ENCODE measurements around the gene SPATA6L. TPM values are rescaled to one million over a fixed set of nuclear protein-coding genes. Genes with fewer than 3 reads are reported as not detected.
"Not testable (repeated sequence)": the region's sequence is repeated elsewhere in the genome, so short reads cannot be mapped to it uniquely, and the experiment has no call there.

The SPATA6L gene
- total RNA-seq, 1 donor from 2014 or later: 7.3 TPM

DNA sequence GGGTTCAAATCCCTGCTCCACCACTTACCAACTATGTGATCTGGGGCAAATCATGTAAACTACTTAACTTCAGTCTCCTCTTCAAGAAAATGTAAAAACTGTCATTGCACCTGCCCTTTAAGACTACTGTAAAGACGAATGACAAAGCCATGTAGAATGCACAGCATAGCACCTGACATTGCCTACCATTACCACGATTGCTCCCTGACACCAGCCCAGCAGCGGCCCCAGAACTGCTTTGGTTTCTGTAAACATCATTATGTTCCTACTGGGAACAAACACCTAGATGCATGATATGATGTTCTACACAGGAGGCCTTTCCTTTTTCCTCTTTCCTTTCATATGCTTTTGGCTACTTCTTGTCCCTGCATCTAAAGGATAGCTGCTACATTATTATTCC lies 27.3 kb downstream of the SPATA6L start:
- DNase-seq (ENCODE audit: low read depth): no peak

DNA sequence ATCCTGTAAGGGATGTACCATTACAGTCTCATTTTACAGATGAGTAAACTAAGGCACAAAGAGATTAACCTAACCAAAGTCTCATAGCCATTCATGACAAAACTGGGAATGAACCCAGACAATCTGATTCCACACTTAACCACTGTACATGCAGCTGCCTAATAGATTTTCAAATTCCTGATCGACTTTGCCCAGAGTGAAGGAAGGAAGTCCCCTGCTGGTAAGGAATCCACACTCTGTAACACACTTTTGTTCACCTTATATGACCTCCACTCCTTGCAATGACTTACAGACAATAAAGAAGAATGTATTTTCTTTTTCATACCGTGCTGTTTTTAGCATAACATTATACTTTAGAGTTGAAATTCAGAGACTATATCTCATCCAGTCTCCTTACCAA lies 35.4 kb downstream of the SPATA6L start:
- peak; percentile 9 for DNase-seq (ENCODE audit: low read depth)

DNA sequence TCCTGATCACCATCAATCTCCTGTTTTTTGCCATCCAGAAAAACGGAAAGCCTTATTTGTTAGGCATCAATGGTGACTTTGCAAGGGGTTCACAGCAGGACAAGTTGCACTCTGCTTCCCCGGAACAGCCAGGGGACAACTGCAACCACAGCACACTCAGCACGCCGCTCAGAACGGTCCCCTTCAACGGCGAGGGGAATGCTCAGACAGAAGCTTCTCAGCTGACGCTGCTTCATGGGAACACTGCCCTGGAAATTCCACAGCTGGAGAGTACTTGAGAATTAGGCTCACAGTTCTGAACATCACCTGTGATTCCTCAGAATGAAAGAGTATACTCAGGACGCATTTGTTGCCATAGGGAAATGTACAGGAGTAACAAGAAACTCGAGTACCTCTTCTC lies 44.3 kb downstream of the SPATA6L start:
- DNase-seq (ENCODE audit: low read depth): no peak

DNA sequence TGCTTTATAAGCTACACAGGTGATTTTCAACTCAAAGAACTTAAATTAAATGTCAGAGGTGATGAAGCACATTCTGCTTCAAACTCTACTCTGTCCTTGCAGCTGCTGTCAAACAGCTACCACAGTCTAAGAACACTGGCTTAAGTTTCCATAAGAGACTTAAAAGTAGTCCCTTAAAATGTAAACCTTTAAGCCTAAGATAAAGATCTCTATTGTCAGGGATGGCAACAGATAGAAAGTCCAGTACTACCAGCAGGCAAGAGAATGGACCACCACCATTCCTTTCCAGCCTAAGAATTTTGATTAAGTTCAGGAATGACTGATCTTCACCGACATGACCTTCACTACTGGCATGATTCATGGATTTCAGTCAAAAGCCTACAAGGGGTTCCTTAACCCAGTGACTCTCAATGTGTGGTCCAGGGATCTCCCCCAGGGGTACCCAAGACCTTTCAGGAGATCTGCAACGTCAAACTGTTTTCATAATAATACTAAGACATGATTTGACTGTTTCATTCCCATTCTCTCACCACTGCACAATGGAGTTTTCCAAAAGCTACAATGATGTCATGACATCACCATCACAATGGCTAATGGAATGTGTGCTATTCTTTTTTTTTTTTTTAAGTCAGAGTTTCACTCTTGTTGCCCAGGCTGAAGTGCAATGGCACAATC lies 45.3 kb downstream of the SPATA6L start:
- DNase-seq (ENCODE audit: low read depth): no peak

DNA sequence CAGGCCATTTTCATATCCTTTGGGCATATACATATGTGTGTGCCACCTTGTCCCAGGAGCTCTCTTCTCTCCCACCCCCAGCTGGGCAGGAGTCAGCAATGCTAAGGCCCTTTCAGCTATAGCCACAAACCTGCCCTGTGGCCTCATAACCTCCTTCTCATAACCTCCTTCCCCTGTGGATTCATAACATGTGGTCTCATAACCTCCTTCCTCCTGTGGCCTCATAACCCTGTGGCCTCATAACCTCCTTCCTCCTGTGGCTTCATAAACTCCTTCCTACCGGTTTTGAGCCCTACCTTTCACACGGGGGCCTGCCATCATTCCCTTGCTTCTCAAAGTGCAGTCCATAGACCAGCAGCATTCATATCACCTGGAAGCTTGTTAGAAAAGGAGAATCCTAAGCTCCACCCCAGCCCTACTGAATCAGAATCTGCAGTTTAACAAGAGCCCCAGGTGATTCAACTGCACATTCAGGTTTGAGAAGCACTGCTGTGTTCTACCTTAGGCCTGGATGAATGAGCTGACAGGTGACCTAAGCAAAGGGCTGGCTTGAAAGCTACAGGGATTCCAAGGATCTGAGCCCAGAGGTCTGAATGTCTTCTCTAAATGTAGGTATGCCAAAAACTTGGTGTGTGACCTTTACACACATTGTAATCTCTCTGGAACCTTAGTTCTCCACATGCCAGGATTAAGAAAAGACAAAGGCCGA lies 46.1 kb downstream of the SPATA6L start:
- DNase-seq (ENCODE audit: low read depth): no peak

DNA sequence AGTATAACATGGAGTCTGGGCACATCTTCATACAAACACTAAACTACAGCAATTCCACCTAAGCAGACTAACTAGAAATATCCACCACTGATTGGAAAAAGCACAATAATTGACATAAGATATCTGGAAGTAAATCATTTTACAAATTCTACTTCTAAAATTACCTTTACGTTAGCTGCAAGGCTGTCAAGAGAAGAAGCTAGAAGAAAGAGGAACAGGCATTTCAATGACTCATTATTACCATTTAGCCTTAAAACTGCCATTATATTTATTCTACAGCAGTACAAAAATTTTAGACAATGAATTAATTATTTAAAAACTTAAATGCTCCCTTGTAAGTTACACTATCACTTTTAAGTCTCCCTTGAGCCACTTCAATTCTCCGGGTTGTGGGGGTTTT lies 47.6 kb downstream of the SPATA6L start:
- DNase-seq (ENCODE audit: low read depth): no peak

DNA sequence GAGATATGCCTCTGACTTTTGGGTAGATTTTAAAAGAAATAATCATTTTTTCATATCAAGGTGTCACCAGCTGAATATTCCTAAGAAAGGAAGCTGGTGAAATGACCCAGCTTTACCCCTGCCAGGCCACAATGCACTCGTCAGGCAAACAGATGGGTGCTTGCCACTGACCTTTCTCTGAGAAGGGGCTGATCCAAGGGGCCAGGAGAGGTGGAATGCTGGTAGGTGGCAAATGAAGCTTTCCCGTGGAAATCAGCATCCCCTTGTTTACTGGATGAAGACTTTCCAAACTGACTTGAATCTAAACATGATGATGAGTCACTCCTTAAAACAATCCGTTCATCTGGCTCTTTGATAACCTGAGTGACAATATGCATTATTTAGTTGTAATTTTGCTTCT lies 48.5 kb downstream of the SPATA6L start:
- DNase-seq (ENCODE audit: low read depth): no peak

DNA sequence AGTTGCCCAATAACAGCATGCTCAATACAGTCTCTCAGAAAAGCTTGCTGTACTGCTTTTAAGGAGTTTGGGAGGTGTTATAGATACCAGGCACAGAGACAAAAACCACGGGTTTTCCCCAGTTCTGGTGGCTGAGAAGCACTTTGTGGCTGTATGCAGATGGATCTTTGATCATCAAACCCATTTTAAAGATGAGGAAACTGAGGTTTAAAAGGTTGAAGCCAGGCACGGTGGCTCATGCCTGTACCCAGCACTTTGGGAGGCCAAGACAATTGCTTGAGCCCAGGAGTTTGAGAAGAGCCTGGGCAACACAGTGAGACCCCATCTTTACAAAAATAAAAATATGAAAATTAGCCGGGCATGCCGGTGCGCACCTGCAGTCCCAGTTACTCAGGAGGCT lies 50.5 kb downstream of the SPATA6L start:
- no peak for DNase-seq (ENCODE audit: low read depth)

DNA sequence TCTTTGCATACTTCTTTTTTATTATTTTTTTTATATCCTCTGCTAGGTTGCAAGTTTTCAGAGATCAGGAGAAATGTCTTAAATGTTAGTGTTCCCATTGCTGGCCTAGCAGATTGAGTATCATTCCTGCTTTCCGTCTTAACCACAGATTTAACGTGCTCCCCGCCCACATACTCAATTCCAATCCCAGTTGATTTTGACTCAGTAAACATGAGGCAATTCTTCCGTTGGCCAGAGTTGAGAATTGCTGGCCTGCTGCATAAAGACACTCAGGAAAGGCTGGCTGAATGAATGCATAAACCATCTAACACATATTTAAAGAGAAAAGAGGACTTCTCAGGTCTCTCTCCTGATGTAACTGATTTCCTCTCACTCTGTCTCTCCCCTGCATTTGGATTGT lies 51.0 kb downstream of the SPATA6L start:
- peak; percentile 15 for DNase-seq (ENCODE audit: low read depth)

DNA sequence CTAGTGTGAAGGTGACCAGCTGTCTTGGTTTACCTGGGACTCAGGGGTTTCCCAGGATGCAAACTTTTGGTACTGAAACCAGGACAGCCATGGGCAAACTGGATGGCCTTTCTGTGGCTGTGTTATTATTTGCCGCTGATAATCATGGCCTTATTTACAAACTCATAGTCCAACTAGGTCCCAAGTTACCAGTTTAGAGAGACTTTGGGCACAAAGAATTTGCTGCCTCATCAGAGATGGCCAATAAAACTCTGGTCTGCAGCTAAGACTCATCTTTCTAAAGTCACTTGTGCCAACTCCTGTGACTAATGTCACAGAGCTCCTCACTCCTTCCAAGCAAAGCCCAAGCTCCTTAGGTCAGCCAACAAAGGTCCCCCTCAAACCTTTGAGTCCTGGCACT lies 51.7 kb downstream of the SPATA6L start:
- no peak for DNase-seq (ENCODE audit: low read depth)

DNA sequence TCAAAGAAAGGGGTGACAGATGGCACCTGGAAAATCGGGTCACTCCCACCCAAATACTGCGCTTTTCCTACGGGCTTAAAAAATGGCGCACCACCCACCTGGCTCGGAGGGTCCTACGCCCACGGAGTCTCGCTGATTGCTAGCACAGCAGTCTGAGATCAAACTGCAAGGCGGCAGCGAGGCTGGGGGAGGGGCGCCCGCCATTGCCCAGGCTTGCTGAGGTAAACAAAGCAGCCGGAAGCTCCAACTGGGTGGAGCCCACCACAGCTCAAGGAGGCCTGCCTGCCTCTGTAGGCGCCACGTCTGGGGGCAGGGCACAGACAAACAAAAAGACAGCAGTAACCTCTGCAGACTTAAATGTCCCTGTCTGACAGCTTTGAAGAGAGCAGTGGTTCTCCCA lies 60.2 kb downstream of the SPATA6L start:
- DNase-seq (ENCODE audit: low read depth): not testable (repeated sequence)

DNA sequence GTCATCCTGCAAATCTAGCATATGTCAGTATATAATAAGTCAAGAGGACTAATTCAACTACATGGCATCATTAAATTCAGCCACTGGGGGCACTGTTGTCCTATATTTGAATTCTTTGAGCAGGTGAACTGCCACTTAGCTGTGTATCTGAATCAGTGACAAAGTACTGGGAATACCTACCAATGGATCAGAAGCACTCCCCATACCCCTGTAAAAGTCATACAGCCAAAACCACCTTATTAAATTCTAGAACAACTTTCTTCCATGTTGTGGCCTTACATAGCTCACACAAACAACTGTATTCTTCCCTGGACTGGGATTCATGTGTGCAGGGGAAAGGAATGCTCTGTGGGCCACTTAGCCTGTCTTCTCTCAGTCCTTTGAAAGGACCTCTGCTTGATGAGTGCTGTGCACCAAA lies 61.6 kb downstream of the SPATA6L start:
- DNase-seq (ENCODE audit: low read depth): peak; percentile 68

DNA sequence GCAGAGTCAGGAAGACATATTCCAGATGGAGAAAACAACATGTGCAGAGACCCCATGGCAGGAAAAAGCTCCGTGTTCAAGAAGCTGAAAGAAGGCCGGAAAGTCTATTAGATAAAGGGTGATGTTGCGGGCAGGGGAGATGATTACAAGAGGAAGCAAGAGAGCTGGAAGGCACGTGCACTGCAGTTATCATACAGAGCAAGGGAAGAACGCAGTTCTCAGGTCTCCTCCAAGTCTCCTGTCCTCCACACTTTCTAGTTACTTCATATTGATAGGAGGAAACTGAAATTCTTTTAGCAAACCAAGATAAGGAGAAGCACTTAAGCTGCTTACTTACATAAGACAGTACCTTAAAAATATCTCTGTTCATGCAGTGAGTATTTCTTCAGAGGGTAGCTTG lies 62.5 kb downstream of the SPATA6L start:
- no peak for DNase-seq (ENCODE audit: low read depth)

DNA sequence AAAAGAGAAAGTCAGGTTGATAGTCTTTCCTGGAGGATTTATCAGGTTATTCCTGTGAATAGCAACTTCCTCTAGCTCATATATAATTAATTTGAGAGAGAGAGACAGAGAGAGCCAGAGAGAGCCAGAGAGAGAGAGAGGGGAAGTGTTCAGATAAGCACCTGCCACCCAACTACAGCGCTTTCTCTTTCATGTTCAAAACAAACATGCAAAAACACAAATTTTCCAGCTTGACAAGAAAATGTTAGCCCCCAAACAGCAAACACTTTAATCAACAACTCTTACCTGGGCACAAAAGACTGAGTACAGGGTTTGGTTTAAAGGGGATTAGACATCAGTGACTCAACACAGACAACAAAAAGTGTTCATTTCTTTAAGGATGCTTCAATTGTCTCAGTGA lies 65.9 kb downstream of the SPATA6L start:
- DNase-seq (ENCODE audit: low read depth): no peak

DNA sequence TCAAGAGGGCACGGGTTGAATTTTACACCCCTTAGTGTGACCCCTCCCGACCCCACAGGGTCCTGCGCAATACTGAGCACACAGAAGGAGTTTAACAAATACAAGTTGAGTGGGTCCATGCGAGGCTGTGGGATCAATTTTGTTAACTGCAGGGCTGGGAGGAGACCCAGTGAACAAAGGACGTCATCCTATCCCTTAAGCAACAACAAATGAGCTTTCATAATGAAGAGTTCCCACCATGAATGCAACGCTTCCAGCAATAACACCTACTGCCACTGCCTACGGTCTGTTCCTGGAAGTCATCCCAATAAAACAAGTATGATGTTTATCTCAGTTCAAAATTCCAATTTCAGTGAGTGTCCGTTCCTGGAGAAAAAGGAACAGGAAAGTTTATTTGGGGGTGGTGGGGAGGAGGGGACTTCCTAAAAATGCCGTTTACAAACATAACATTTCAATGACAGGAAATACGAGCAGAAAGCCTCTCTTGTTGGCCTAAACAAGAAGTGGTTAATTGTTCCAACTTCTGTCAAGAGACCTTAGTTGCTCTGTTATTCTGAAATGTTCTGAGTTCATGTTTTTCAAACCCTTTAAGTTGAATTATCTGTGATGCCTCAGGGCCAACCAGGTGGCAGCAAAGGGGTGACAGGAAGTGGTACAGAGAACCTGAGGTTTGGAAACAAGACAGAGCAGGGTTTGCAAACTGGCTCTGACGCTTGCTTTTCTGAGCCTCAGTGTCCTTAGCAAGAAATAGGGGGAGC lies 69.9 kb downstream of the SPATA6L start:
- DNase-seq (ENCODE audit: low read depth): no peak

DNA sequence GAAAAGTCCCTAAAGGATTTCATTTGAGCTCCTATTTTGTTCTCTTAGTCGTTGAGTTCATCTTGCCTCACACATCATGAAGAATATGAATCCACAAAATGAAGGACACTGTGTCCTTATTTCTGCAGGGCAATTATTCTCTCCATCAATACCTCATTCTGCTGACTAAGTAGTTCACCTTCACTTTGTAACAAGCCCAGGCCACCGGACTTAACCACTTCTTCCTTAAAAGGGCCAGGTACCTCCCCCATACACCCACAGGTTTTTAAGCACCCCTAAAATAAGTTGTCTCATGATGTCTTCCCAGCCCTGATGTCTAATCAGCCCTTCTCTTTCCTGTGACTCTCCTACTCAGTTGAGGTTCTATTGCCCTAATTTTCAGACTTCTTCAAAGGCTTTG lies 71.3 kb downstream of the SPATA6L start:
- DNase-seq (ENCODE audit: low read depth): no peak

DNA sequence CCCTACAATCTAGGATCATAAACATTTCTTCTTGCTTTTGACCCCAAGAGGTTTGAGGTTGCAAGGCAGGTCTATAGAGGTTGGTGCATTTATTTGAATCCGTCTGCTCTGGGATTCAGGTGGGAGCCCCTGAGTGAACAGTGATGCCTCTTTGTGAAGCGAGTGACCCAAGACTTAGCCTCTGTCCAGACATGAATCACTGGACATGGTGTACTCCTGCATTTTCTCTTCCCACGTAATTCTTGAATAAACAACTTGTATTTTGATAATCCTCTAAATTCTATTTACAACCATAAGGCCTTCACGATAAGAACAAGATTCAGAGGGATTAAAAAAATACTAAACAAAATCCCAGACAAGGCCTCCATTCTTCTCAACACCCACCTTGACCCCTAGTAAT lies 71.7 kb downstream of the SPATA6L start:
- no peak for DNase-seq (ENCODE audit: low read depth)

DNA sequence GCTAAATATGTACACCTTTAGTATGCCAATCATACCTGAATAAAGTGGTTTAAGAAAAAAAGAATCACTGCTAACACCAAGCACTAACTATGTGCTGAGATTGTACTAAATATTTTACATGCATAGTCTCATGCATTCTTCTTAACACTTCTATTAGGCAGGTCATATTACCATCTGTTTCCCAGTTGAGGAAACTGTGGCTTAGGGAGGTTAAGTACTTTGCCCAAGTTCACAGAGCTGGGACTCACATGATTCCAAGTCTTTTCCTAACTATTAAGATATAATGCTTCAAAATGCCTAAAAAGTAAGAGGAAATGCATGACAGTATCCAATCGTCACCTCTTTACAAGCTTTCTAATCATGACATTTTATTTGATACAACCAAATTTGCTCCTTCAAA lies 73.4 kb downstream of the SPATA6L start:
- DNase-seq (ENCODE audit: low read depth): no peak

DNA sequence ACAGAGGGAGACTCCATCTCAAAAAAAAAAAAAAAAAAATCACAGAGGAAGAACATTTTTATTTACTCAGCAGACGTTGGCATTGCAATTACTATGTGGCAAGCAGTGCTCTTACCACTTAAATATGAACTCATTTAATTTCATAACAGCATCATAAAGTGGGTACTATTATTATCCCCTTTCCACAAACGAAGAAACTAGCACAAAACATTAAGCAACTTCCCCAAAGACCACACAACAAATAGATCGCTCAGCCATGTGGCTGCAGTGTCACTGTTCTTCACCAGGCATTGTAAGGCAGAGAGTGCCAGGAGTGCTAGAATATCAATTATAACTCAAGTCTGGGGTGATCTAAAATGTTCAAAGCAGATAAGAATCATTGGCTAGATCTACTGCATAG lies 74.0 kb downstream of the SPATA6L start:
- DNase-seq (ENCODE audit: low read depth): no peak

DNA sequence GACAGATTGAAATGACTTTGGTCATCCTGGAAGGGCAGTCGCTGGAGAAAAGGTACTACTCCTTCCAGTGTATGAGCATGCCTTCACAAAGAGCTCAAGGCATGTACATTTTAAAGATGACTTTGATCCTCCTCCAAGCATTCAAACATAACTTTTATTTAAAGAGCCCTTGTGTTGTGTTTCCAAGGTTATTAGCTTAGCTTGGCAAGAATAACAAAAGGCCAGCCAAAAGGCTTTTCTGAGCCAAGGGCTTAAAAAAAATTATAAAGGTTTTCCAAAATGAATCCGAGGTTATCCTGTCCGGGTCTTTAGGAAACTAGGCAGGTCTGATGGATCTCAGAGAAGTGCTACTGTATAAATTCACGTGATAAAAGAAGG lies 75.2 kb downstream of the SPATA6L start:
- DNase-seq (ENCODE audit: low read depth): no peak

DNA sequence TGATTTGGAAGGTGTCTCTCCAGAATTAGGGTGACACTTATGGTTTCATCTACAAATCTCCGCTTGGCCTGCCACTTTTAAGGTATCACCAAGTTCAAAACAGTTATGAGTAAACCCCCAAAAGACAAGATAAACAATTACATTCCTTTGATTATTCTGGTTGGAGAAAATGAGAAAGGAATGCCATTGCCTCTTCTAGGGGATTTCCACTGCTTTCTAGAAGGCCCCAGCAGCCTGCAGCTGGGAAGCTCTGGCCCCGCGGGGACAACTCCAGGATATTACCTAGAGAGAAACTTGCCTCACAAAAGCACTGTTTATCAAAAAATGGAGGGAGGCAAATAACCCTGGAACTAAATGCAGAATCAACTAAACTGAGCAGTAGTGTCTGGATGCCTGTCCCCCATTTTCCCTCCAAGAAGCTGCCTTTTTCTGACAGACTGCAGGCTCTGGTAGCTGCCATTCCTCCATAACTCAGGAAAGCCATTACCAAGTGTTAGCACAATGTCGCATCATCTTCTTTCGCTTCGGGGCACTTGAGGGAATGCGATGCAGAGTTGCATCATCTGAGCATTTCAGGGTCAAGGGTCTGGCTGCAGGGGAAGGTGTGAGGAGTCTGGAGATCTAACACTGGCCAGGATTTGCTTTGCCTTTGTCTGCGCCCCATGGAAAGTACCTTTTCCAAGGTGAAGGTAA lies 75.7 kb downstream of the SPATA6L start:
- peak; percentile 9 for DNase-seq (ENCODE audit: low read depth)

DNA sequence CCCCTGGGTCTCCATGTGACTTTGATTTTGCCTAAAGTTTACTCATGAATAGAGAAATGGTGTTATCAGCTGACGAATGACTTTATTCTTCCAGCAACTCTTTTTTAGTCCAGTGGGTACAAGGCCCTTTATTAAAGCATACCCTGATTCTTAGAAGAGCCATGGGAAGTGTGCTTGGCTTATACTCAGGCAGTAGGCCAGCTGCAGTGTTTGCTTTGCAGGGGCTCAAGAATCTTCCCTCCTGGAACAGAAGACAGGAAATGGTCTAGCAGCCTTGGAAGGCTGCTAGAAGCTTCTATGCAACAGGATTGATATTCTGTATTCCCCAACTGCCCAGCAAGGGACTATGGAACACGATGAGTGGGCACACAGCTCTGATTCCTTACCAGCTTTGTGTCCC lies 77.6 kb downstream of the SPATA6L start:
- DNase-seq (ENCODE audit: low read depth): no peak

DNA sequence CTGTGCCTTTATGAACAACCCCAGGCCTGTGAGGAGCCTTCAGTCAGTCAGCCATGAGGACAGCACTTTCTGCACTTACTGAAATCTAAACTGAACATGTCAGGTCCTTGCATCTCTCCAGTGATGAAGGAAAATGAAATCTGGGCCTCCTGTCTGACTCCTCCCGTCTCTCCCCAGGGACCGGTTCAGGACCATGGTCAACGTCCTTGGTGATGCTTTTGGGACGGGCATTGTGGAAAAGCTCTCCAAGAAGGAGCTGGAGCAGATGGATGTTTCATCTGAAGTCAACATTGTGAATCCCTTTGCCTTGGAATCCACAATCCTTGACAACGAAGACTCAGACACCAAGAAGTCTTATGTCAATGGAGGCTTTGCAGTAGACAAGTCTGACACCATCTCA lies 81.1 kb downstream of the SPATA6L start:
- no peak for DNase-seq (ENCODE audit: low read depth)

Measured in renal cortical epithelial cell (primary cell).